ENCODE results near the gene SIPA1L3. TPM values are rescaled to one million over a fixed set of nuclear protein-coding genes. Genes with fewer than 3 reads are reported as not detected.

SIPA1L3 gene
- total RNA-seq, 1 experiment from 2014 or later: 19.9 TPM

DNA sequence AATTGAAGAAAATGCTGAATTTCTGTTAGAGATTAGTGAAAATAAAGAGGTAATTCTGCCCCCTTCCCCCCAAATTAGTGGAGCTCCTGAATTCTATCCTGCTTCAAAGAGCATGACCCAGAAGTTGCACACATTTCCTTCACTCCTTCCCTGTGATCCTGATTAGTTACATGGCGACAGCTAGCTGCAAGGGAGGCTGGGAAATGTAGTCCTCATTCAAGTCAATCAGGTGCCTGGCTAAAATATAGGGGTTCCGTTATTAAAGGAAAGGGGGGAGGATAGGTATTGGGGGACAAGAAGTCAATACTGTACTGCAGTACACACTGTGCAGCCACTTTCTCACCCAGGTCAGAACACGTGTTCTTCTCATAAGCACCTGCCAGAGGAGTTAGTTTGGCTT, 65.8 kb downstream of the SIPA1L3 start:
- POLR2A ChIA-PET (ENCODE audit: low non-redundant PET): no interaction called here
- no peaks in the 10 kb centered on the region for H3K4me1 ChIP-seq (ENCODE audit: insufficient read depth, low read length, poor library complexity, severe bottlenecking)
- no peak overlapping the region for H3K27ac ChIP-seq (ENCODE audit: low read depth, low read length, poor library complexity, severe bottlenecking)
- no peaks in the 10 kb centered on the region for H3K36me3 ChIP-seq (ENCODE audit: insufficient read depth, low read length, poor library complexity, severe bottlenecking)
- BruUV-seq (replicated peaks): no TSS peak
- no peaks in the 10 kb centered on the region for H3K27me3 ChIP-seq (replicated peaks; ENCODE audit: insufficient read depth, low read depth, low read length, poor library complexity)
- intact Hi-C loops (cut with micrococcal nuclease; ENCODE audit: unreplicated experiment): no loop called here
- CTCF ChIA-PET: no interaction called here
- no peak for DNase-seq (ENCODE audit: low spot score)
- peaks cover 14% of the 10 kb centered on the region for H3K9me3 ChIP-seq (ENCODE audit: low read depth, low read length, poor library complexity, severe bottlenecking)
- H3K4me3 ChIP-seq (ENCODE audit: low read depth, low read length, poor library complexity, severe bottlenecking): no peak overlapping the region
- TF ChIP-seq EZH2 (IDR thresholded peaks at IDR 0.05; ENCODE audit: borderline replicate concordance, low read depth, low read length, poor library complexity, severe bottlenecking): no peak
- TF ChIP-seq, protein P1, sequence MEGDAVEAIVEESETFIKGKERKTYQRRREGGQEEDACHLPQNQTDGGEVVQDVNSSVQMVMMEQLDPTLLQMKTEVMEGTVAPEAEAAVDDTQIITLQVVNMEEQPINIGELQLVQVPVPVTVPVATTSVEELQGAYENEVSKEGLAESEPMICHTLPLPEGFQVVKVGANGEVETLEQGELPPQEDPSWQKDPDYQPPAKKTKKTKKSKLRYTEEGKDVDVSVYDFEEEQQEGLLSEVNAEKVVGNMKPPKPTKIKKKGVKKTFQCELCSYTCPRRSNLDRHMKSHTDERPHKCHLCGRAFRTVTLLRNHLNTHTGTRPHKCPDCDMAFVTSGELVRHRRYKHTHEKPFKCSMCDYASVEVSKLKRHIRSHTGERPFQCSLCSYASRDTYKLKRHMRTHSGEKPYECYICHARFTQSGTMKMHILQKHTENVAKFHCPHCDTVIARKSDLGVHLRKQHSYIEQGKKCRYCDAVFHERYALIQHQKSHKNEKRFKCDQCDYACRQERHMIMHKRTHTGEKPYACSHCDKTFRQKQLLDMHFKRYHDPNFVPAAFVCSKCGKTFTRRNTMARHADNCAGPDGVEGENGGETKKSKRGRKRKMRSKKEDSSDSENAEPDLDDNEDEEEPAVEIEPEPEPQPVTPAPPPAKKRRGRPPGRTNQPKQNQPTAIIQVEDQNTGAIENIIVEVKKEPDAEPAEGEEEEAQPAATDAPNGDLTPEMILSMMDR (conservative IDR thresholded peaks at IDR 0.05; ENCODE audit: low read depth, low read length): no peak

- no peaks in the 10 kb centered on the region for H3K4me1 ChIP-seq (ENCODE audit: insufficient read depth, low read length, poor library complexity, severe bottlenecking)
- no peaks in the 10 kb centered on the region for H3K27me3 ChIP-seq (replicated peaks; ENCODE audit: insufficient read depth, low read depth, low read length, poor library complexity)
- no peak for DNase-seq (ENCODE audit: low spot score)
- no peak for TF ChIP-seq EZH2 (IDR thresholded peaks at IDR 0.05; ENCODE audit: borderline replicate concordance, low read depth, low read length, poor library complexity, severe bottlenecking)
- TF ChIP-seq, protein P1 (conservative IDR thresholded peaks at IDR 0.05; ENCODE audit: low read depth, low read length): no peak
- peaks cover 14% of the 10 kb centered on the region for H3K9me3 ChIP-seq (ENCODE audit: low read depth, low read length, poor library complexity, severe bottlenecking)
- no peak overlapping the region for H3K27ac ChIP-seq (ENCODE audit: low read depth, low read length, poor library complexity, severe bottlenecking)
- ChIA-PET POLR2A (ENCODE audit: low non-redundant PET) (no interaction called here), CTCF (no interaction called here)
- H3K36me3 ChIP-seq (ENCODE audit: insufficient read depth, low read length, poor library complexity, severe bottlenecking): no peaks in the 10 kb centered on the region
- intact Hi-C loops (cut with micrococcal nuclease; ENCODE audit: unreplicated experiment): no loop called here
- BruUV-seq (replicated peaks): no TSS peak
- H3K4me3 ChIP-seq (ENCODE audit: low read depth, low read length, poor library complexity, severe bottlenecking): no peak overlapping the region
These were observed 66.7 kb downstream of the SIPA1L3 start for GRCh38 chr19:37973666-37974065.

DNA sequence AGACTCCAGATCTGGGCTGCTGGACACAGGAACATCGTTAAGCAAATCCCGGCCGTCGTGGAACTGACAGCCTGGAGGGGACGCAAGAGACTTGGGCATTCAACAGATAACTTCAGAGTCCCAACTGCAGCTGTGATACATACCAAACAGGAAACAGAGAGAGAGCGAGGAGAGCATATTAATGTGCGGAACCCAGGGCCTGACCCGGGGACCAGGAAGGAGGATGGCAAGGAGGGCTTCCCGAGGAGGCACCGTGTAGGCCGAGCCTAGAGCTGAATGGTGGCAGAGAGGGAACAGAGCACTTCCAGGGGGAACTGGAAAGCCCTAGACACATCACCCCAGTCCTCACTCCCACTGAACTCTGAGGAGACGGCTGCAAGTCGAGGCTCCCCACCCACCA, 68.1 kb downstream of the SIPA1L3 start:
- intact Hi-C loops (cut with micrococcal nuclease; ENCODE audit: unreplicated experiment): no loop called here
- no peaks in the 10 kb centered on the region for H3K36me3 ChIP-seq (ENCODE audit: insufficient read depth, low read length, poor library complexity, severe bottlenecking)
- H3K4me3 ChIP-seq (ENCODE audit: low read depth, low read length, poor library complexity, severe bottlenecking): no peak overlapping the region
- peaks cover 14% of the 10 kb centered on the region for H3K9me3 ChIP-seq (ENCODE audit: low read depth, low read length, poor library complexity, severe bottlenecking)
- no TSS peak for BruUV-seq (replicated peaks)
- no peak for DNase-seq (ENCODE audit: low spot score)
- no peaks in the 10 kb centered on the region for H3K4me1 ChIP-seq (ENCODE audit: insufficient read depth, low read length, poor library complexity, severe bottlenecking)
- ChIA-PET POLR2A (ENCODE audit: low non-redundant PET) (no interaction called here), CTCF (no interaction called here)
- H3K27me3 ChIP-seq (replicated peaks; ENCODE audit: insufficient read depth, low read depth, low read length, poor library complexity): no peaks in the 10 kb centered on the region
- TF ChIP-seq, protein P1 (conservative IDR thresholded peaks at IDR 0.05; ENCODE audit: low read depth, low read length): no peak
- no peak for TF ChIP-seq EZH2 (IDR thresholded peaks at IDR 0.05; ENCODE audit: borderline replicate concordance, low read depth, low read length, poor library complexity, severe bottlenecking)
- H3K27ac ChIP-seq (ENCODE audit: low read depth, low read length, poor library complexity, severe bottlenecking): no peak overlapping the region

Measured in A673 (cell line).